ENCODE measurements around the gene AICDA.

DNA sequence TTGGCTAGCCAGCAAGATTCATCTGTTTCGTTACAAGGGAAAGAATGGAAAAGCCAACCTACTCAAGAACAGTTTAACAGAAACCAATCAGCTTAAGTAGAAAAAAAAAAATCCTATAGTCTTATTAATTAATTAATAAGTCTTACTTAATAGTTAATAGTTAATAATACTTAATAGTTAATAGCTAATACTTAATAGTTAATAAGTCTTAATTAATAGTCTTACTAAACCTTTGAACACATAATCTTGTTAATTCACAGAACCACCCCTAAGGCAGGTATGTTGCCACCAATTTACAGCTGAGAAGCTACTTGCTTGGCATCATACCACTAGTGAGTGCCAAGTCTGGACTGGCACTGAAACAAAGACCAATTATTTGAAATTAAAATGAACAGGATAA, 30.1 kb upstream of the AICDA start:
- TF ChIP-seq, protein P1, sequence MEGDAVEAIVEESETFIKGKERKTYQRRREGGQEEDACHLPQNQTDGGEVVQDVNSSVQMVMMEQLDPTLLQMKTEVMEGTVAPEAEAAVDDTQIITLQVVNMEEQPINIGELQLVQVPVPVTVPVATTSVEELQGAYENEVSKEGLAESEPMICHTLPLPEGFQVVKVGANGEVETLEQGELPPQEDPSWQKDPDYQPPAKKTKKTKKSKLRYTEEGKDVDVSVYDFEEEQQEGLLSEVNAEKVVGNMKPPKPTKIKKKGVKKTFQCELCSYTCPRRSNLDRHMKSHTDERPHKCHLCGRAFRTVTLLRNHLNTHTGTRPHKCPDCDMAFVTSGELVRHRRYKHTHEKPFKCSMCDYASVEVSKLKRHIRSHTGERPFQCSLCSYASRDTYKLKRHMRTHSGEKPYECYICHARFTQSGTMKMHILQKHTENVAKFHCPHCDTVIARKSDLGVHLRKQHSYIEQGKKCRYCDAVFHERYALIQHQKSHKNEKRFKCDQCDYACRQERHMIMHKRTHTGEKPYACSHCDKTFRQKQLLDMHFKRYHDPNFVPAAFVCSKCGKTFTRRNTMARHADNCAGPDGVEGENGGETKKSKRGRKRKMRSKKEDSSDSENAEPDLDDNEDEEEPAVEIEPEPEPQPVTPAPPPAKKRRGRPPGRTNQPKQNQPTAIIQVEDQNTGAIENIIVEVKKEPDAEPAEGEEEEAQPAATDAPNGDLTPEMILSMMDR (IDR thresholded peaks at IDR 0.05), result no peak
- no peak for TF ChIP-seq EZH2 (IDR thresholded peaks at IDR 0.05)
- no peak for TF ChIP-seq EZH2phosphoT487 (IDR thresholded peaks at IDR 0.05)
